GM04503 (cell line): ENCODE measurements around the gene CAMK1G.

ENCODE experiments used
- DNase-seq: peaks from one replicate; pipeline ENCODE4 v3.0.0-alpha.2; 2012; ENCODE audit warnings: low read depth

The CAMK1G gene

DNA sequence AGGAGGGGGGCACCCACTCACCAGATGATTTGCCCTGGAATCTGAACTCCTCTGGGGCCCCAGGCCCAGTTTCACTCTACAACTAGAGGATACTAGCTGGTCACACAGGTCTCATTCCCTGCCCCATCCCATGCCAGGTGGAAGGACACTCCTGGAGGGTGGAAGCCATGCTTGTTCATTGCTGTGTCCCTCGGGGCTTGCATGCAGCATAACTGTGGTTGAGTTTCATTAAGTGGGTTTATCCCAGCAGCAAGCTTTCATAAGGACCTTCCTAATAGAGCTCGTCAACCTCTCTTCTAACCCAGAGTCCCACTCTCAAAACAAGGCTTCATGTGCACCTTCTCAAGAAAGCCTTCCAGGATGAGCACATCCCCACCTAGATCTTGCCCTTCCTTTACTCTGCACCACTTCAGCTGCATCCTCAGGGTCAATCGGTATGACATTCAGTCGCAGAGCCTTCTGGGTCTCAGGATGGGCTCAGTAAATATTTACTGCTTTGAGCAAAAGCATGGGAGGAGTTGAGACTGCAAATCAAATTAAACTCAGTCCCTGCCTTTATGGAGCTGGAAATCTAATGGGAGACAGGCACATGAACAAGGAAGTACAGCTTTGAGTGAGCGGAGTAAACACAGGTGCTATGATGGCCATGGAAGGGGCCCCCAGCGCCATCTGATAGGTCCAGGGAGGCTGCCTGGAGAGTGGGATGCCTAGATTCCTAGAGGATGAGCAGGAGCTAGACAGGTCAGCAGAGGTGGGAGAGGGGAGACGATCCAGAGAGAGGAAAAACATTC lies 36.4 kb downstream of the CAMK1G start:
- no peak for DNase-seq

DNA sequence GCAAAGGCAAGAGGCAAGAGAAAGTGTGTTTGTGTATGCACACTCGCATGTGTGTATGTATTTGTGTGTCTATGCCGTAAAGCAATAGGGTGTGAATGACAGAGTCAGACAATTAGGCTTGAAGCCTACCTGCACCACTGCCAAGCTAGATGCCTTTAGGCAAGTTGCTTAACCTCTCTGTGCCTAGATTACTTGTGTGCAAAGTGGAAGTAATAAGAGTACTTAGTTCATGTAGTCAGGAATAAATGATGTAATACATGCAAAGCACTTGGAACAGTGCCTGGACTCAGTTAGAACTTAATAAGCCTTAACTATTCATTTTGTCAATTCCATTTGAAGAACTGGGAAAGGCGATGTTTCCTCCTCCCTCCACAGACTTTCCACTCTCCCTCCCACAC lies 37.0 kb downstream of the CAMK1G start:
- DNase-seq, result no peak

DNA sequence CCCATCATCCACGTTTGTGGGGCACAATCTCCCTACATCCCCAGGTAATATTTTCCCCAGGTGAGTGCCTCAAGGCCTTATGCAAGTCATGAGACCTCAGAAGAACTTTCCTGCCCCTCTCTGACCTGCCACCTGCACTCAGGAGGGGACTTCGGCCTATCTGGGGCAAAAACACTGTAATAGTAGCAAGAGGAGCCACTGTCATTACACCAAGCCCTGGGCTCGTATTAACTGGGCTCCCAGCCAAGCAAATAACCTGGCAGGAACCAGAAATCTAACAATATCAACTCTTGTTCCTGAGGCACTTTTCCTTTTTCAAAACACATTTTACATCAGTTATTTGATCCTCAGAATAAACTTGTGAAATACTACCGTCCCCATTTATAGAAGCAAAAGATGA lies 37.8 kb downstream of the CAMK1G start:
- no peak for DNase-seq

DNA sequence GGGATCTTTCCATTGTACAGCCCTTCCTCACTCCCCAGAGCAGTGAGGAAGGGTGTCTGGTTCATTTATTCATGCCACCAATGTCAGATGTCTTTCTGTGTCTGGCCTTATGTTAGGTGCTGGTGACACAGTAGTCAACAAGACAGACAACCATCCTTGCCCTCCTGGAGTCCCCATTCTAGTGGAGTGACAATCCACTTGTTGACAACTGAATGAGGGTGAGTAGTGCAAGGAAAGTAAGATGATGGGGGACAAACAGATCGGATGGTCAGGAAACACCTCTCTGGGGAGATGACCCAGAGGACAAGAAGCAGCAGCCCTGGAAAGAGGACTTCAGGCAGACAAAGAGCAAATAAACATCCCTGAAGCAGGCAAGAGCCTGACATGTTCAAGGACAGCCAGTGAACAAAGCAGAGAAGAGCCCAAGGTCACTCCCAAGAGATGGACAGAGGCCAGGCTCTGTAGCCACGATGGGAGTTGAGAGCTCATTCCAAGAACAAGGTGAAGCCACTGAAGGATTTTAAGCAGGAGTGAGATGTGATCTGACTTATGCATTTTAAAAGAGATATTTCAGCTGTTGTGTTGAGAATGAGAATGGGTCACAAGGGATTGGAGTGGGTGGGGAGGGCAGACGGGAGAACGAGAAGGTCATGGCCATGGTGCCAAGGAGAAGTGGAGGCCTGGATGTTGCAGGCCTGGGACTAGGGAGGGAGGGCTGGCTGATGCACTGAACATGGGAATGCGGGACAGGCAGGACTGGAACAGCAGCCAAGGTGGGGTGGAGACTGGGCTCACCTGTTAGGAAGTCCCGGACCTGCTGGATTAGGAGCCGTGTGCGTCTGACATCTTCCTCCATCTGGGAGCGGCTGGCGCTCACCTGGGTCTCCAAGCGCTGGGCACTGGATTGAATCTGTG lies 38.5 kb downstream of the CAMK1G start:
- DNase-seq, result no peak

DNA sequence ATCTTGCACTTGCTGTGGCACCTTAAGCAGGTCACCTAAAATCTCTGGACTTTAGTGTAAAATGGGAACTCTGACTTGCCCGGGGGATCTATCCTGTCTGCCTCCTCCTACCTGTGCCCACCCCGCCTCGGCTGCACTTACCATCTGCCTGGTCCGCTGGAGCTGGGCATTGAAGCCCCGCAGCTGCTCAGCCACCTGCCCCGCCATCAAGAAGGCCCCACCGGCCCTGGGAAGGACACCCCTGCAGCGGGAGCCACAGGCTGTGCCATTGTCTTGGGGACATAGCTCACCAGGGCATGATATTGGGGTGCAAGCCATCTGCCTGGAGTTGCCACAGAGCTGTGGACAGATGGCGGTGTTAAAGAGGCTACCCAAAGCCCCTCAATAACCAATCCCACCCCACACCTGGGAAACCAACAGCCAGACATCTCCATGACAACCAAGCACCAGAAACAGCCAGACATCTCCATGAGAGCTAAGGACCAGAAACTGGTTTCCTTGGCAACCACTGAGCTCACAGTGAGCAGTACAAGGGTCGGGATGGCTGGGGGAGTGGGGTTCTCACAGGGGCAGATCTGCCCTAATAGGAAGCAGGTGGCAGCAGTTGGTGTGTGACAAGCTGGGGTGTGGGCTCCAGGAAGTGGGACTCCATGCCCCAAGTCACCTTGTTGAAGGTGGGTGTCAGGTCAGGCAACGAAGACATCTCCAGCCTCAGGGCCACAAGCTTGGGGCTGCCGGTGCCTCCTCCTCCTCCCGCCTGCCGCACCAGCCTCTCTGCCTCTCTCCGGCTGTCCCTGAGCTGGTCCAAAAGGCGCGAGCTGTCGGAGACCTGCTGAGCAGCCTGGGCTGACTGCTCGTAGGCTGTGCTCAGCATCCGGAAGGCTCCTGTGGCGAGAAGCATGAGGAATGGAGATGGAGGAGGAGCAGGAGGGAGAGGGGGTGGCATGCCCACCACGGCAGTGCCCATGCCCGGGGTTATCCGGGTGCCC lies 39.6 kb downstream of the CAMK1G start:
- no peak for DNase-seq

DNA sequence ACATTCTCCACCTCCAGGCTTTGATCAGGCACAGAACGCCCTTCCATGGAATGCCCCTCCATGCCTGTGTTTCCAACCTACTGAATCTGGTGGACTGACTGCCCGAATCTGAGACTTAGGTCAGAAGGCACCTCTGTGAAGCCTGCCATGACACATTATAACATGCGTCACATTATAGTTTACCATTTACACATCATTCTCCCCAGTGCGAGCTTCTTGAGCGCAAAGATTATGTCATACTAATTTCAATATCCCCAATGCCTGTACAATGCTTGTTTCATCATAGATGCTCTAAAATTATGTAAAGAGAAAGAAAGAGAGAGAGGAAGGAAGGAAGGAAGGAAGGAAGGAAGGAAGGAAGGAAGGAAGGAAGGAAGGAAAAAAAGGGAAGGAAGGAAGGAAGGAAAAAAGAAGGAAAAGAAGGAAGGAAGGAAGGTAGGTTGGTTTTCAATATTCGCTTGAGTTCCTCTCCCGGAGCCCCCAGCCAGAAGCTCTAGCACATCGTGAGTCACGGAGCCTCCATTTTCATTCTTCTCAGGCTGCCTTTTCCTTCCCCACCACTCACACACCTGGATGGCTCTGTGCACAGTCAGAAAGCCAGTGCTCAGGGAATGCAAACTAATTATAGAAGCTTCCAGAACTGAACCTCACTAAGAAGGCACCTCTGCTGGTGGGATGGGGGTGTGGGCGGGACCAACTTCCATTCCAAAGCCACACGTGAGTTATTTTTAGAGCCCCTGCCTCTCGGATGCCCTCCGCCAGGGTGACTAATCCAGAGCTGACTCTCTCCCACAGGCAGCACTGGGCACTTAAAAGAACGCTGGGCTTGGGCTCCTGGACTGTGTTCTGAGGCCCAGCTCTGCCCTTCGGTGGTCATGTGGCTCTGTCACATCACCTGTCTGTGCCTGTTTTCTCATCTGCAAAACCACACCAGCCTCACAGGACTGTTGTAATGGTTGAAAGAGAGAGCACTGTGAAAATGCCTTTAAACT lies 41.3 kb downstream of the CAMK1G start:
- DNase-seq, result no peak

DNA sequence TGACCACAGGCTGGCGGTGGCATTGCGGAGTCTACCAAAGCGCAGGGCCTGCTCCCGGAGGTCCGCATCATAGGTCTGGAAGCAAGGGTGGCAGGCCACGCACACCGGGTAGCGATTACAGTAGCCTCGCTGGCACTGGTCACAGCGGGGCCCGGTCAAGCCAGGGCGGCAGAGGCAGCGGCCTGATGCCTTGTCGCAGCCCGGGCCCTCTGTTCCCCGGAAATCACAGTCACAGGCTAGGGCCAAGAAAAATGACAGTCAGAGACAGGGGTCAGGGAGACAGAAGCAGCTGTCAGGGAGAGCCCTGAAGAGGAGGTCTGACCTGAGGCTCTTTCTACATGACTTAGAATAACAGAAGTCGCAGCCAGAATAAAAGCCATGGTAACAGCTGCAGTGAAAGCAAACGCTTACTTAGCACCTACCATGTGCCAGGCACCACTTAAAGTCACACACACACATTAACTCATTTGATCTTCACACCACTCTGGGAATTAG lies 42.3 kb downstream of the CAMK1G start:
- DNase-seq, result no peak

DNA sequence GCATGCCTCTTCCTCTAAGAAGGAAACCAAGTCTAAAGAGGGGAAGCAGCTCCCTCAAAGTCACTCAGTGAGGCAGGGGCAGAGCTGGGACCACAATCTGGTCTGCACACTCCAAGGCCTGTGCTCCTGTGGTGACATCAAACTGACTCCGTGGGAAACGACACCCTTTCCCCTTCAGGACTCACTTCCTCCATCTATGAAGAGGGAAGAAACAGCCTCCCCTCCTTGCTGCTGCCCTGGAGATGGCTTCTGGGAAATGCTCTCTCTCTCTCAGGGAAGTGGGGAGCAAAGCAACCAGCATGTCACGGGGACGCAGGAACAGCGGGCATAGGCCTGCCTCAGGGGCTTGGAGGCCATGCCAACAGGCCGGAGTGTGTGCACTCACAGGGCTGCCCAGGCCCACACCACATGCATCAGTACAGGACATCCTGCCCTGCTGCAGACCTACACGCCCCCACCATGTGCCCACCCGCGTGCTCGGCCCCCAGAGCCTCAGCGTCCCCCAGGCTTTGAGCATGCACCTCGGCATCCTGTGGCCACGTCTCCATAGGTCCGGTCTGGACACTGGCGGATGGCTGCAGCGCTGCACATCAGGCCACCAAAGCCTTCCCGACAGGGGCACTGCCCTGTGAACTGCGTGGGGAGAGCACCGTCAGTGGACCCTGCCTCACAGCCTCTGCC lies 43.0 kb downstream of the CAMK1G start:
- no peak for DNase-seq

DNA sequence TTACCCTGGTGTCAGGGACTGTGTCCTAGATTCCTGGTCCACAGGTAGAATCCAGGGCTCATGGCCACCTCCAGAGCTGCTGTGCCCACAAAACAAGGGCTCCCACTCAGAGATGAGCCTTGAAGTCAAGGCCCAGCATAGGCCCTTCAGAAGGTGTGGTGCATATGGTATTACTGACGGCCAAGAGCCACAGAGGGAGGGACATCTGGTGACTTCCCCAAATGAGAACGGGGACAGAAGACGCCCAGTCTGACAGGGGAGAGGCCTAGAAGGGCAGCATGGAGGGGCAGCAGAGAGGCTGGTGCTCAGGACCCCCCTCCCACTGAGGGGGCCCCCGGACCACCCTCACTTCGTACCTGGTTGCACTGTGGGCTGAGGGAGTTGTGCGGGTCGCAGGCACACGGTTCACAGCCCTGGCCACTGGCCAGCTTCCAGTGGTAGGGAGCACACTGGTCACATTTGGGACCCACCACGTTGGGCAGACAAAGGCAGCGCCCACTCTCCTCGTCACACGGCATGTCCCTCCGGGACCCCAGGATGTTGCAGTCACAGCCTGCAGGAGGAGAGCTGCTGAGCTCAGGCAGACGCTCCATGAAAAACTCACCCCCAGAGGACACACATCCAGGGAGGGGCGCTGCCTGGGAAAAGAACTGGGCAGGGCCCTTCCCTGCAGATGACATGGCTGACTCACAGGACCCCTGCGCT lies 43.7 kb downstream of the CAMK1G start:
- no peak for DNase-seq

DNA sequence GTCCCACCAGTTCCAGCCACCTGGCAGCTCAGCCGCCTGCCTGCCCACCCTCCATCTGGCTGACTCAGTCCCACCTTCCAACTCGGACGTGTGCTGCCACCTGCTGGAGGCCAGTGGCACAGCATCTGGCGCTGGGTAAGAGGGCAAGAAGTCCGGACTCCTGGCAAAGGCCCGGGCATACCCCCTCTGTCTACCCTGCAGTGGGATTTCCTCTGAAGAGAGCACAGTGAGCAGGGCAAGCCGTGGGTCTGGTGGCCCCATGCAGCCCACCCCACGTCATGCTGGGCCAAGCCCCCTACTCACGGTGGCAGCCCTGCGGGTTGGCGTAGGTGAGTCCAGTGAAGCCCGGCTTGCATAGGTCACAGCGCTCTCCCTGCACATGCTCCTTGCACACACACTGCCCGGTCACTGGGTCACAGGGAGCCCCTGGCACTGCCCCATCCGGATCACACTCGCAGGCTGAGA lies 44.2 kb downstream of the CAMK1G start:
- DNase-seq, result no peak

DNA sequence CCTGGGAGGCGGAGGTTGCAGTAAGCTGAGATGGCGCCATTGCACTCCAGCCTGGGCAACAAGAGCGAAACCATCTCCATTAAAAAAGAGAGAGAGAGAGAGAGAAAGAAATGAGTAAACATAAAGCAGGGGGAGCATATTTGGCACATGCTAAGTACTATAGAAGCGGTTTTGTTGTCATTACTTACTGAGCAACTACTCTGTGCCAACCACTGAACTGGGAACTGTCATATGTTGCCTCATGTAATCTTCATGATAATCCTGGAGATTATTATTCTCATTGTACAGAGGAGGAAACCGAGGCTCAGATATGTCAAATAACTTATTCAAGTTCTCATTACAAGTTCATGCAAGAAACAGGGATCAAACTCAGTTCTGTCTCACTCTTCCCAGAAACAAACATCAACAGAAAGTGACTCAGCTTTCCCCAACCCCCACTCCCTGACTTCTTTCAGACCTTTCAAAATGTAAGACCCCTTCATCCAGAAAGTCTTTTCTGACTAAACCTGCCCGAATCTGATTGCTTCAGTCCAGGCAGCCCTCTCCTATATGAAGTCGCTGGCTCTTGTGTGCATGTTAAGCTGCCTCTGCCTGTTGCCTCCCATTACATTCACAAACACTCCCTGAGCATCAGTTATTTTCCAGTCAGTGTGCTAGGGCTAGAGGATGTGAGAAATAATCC lies 45.2 kb downstream of the CAMK1G start:
- no peak for DNase-seq

DNA sequence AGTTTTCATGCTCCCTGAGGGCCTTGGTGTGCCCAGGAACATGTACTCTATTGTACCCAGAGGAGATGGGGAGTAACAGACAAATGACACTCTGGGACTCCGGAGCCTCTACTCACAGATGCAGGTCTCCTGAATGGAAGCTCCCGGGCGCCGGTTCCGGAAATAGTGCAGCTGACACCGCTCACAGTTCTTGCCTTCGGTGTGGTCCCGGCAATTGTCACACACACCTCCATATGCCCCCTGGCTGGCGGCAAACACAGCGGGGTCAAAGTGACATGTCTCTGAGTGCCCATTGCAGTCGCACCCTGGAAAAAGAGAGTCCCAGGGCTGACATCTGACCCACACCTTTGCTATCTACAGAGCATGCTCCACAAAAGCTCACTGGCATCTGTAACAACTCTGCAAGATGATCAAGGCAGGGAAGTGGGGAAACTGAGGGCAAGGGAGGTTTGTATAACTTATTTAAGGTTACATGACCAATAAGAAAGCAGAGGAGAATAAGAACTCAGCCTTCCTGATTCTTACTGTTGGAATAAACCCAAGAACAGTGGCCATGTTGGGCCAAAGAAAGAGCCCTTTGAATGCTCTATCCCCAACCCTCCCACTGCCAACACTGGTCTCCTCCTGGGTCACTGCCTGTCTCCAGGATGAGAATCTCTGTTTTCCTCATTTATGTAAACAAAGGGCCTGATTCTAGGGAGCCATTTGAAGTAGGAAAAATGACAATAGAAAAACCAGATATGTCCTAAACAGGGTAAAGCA lies 46.3 kb downstream of the CAMK1G start:
- no peak for DNase-seq

DNA sequence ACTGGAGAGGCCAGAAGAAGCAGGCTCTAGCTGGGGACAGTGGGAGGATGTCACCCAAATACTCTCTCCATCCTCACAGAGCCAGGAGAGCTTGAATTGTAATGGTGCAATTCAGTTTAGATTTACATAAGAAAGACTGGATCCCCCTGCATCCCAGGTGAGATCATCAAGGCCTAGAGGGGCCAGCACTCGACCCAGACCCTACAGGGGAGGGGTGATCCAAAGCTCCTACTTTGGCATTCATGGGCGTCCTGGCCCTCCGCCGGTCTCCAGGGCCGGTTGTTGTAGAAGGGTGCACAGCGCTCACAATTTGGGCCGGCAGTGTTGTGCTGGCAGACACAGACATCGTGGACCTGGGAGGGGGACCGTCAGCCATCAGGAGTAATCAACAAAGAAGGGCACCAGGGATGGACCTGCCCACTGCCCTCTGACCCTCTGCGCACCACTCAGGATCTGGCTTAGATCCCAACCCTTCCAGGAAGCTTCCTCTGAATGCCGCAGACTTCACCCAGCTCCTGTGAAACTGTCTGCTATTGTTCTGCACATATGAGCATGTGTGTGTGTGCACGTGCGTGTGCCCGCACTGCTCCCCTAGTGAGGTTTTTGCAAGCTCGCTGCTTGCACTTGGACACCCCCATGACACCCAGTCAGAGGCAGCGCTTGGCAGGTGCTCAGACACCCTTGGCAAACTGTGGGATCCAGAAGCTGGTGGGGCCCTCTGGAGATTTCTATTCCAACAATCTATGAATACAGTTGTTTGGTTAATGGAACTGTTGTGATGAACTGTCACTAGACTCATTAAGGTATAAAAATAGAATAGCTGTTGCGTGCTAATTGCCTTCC lies 47.1 kb downstream of the CAMK1G start:
- DNase-seq, result no peak

DNA sequence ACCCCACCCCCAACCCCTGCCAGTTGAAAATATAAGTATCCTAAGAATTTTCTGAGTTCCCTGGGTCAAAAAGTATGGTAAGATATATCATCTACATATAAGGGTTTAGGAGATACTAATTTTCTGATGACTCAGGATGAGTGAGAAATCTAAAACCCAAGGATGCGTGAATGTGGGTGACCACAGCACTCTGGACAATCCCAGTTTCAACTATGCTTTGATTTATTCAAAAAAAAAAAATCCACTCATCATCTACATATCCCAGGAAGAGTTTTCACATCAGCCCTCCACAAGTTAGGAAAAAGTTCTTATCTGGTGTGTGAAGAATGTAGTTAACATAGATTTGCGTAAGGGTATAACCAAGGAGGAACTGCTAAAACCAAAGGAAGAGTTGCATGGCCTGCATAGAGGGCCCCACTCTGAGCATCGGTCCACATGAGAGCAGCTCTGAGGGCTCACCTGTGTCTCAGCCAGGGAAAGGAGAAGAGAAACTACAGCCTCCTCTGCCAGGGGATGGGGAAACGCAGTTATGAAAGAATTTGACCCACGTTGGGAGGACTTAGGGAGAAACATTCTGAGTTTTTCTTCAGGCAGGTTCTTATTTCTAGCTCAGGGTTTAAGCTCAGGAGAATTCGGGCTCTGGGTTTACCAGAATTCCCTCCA lies 50.0 kb downstream of the CAMK1G start:
- DNase-seq, result no peak

DNA sequence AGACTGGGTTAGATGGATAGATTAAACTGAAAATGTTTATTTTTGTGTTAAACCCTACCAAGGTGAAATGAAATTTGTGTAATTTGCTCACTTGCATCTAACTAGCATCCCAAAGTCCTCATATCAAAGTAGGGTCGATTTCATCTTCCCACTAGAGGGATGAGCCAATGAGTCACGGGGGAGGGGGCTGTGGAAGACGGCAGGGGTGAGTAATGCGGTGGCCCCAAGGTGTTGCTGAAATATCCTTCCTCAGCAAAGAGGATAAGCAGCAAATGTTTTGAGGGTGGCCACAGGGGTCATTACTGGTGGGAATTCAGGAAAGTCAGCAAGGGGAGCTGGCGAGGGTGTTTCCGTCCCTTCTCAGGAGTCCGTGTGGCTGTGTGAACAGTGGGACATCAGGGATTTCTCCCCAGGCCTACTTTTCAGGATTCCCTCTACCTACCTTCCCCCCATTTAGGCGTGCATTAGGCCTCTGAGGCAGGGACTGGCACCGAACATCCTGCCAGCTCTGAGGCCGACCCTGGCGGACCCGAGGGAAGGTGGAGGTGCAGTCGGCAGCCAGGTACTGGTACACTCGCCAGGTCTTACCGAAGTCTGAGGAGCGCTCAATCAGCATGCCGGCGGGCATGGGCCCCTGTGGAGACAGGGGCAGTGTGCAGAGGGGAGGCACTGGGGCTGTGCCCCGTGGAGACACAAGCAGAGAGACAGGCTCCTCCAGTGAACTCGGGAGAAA lies 50.7 kb downstream of the CAMK1G start:
- DNase-seq, result no peak

DNA sequence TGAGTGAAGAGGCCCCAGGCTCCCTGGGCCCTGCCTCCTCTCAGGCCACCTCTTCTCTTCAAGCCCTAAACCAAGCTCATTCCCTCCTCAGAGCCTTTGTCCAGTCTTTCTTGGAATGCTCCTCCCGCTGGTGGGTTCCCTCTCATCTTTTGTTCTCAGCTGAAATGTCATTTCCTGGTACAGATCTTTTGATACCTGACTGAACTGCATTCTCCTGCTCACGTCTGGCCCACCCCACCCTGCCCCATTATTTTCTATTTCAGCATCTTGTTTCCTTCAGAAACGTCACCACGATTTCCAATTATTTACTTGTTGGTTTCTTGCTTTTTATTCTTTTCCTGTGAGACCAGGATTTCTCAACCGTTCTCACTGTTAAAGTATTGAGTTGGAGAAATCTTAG lies 52.3 kb downstream of the CAMK1G start:
- no peak for DNase-seq
